Right forelimb (tissue), 1 donor: ENCODE data around the gene MBNL2.

ENCODE experiments used
- DNase-seq: peaks from one replicate; pipeline ENCODE4 v3.0.0-alpha.2; 2018

The MBNL2 gene

GRCh38 chr13:97387485-97387839 is 165.3 kb downstream of the MBNL2 start:
- DNase-seq = no peak

- DNase-seq = no peak
These were observed 165.8 kb downstream of the MBNL2 start for GRCh38 chr13:97387890-97388289.

GRCh38 chr13:97388373-97388772 is 166.2 kb downstream of the MBNL2 start:
- no peak for DNase-seq

- DNase-seq = no peak
These were observed 168.9 kb downstream of the MBNL2 start for GRCh38 chr13:97390941-97391600.

- no peak for DNase-seq
These were observed 169.9 kb downstream of the MBNL2 start for GRCh38 chr13:97392020-97392419.

- DNase-seq = no peak
These were observed 172.4 kb downstream of the MBNL2 start for GRCh38 chr13:97394542-97394941.

- DNase-seq = no peak
These were observed 173.5 kb downstream of the MBNL2 start for GRCh38 chr13:97395447-97396136.

- no peak for DNase-seq
These were observed 175.1 kb downstream of the MBNL2 start for GRCh38 chr13:97397267-97397666.

- no peak for DNase-seq
These were observed 179.3 kb downstream of the MBNL2 start for GRCh38 chr13:97401421-97401820.

- DNase-seq = no peak
These were observed 182.0 kb downstream of the MBNL2 start for GRCh38 chr13:97403893-97404750.

- DNase-seq = no peak
These were observed 185.4 kb downstream of the MBNL2 start for GRCh38 chr13:97407540-97407939.

- no peak for DNase-seq
These were observed 186.8 kb downstream of the MBNL2 start for GRCh38 chr13:97408938-97409337.

GRCh38 chr13:97411984-97412383 is 189.9 kb downstream of the MBNL2 start:
- no peak for DNase-seq

GRCh38 chr13:97413694-97414093 is 191.6 kb downstream of the MBNL2 start:
- DNase-seq = no peak

- DNase-seq = no peak
These were observed 192.3 kb downstream of the MBNL2 start for GRCh38 chr13:97414392-97414791.

GRCh38 chr13:97417698-97418097 is 195.6 kb downstream of the MBNL2 start:
- no peak for DNase-seq

- DNase-seq = no peak
These were observed 200.3 kb downstream of the MBNL2 start for GRCh38 chr13:97422118-97423054.

- DNase-seq = no peak
These were observed 201.3 kb downstream of the MBNL2 start for GRCh38 chr13:97423300-97424045.

- no peak for DNase-seq
These were observed 203.5 kb downstream of the MBNL2 start for GRCh38 chr13:97425590-97425989.

- DNase-seq = no peak
These were observed 204.6 kb downstream of the MBNL2 start for GRCh38 chr13:97426695-97427094.

GRCh38 chr13:97429681-97430081 is 207.5 kb downstream of the MBNL2 start:
- no peak for DNase-seq

- no peak for DNase-seq
These were observed 208.2 kb downstream of the MBNL2 start for GRCh38 chr13:97430296-97430695.
